ENCODE data around the gene UBTD1.

DNA sequence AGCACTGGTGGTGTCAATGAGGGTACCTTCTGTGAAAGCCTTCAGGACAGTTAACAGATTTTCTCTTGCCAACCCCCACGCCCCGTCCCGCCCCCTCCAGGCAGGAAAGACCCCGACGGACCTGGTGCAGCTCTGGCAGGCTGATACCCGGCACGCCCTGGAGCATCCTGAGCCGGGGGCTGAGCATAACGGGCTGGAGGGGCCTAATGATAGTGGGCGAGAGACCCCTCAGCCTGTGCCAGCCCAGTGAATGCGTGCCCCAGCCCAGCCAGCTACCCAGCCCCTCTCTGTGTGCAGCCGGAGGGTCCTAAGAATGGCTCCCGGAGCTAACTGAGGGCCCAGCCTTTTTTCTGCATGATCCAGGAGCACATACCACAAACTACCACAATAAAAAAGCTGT is 84.8 kb downstream of the UBTD1 start:
- no peak for TF ChIP-seq EZH2 (IDR thresholded peaks at IDR 0.05; ENCODE audit: low read length)
- TF ChIP-seq, protein P1, sequence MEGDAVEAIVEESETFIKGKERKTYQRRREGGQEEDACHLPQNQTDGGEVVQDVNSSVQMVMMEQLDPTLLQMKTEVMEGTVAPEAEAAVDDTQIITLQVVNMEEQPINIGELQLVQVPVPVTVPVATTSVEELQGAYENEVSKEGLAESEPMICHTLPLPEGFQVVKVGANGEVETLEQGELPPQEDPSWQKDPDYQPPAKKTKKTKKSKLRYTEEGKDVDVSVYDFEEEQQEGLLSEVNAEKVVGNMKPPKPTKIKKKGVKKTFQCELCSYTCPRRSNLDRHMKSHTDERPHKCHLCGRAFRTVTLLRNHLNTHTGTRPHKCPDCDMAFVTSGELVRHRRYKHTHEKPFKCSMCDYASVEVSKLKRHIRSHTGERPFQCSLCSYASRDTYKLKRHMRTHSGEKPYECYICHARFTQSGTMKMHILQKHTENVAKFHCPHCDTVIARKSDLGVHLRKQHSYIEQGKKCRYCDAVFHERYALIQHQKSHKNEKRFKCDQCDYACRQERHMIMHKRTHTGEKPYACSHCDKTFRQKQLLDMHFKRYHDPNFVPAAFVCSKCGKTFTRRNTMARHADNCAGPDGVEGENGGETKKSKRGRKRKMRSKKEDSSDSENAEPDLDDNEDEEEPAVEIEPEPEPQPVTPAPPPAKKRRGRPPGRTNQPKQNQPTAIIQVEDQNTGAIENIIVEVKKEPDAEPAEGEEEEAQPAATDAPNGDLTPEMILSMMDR (optimal IDR thresholded peaks at IDR 0.05 in 1 of 3, IDR thresholded peaks at IDR 0.05 in 1 of 3, conservative IDR thresholded peaks at IDR 0.05 in 1 of 3; ENCODE audit: extremely low read depth in 1 of 3, insufficient read depth in 2 of 3, low read length in 3 of 3), result no peak

All from keratinocyte (primary cell).